ENCODE data around the gene EFHC2.

DNA sequence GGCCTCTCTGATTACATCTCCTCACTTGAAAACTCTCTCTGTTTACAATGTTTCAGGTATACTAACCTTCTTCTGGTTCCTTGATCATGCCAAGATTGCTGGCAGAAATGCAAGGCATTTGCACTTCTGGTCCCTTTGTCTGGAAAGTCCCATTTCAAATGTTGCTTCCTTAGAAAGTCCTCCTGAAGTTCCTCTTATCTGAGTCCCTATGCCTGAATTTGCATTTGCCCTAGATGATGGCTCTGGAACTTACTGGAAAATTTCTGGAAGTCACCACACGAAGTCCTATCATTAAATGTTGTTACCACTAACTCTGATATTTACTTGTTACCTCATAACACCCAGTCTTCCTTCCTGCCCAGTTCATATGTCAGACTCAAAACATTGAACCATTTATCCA is 176.4 kb downstream of the EFHC2 start:
- TF ChIP-seq ZNF274 (IDR thresholded peaks at IDR 0.05; ENCODE audit: low read depth, low read length) (no peak), YY1 (IDR thresholded peaks at IDR 0.05; ENCODE audit: insufficient read depth, insufficient read length) (no peak)
